ENCODE measurements around the gene PRDM15. TPM values are rescaled to one million over a fixed set of nuclear protein-coding genes. Genes with fewer than 3 reads are reported as not detected.

The PRDM15 gene
- total RNA-seq = 10 to 100 TPM; 12.0 to 13.1 TPM
- polyA plus RNA-seq = 2.2 TPM

GRCh38 chr21:41879190-41879998 is at the start of gene PRDM15:
Gene PRDM15 (minus strand): TSS chr21:41879344. CDS start chr21:41860363, 18,981 bp downstream.
- ChIA-PET CTCF (interaction anchor here (1.0 to 1.4 kb wide), 4 partner anchors 16 to 228 kb away, joined by 3 to 8 read pairs (median 4); no protein-coding TSS in a partner anchor), POLR2A (interaction anchor here (0.5 to 3.6 kb wide), 3 partner anchors 47 to 184 kb away, joined by 4 to 24 read pairs (median 9); no protein-coding TSS in a partner anchor)
- Mint-ChIP-seq H3K27ac (peak within 1 kb of the TSS; percentile 87 to 96 (median 94)), H3K36me3 (peaks cover 0 to 5% (median 0%) of the 10 kb centered on the region in 3 donors), H3K27me3 (no peaks in the 10 kb centered on the region), H3K4me3 (peak within 1 kb of the TSS; percentile 86 to 94 (median 90)), H3K9me3 (no peaks in the 10 kb centered on the region), H3K4me1 (peaks cover 21 to 34% (median 29%) of the 10 kb centered on the region in 3 donors)
- Histone ChIP-seq H3K36me3 (ENCODE audit: insufficient read depth, low read length) (no peaks in the 10 kb centered on the region), H3K4me1 (ENCODE audit: insufficient read depth, low read length) (peaks cover 21% of the 10 kb centered on the region), H3K4me3 (ENCODE audit: low read length) (peak within 1 kb of the TSS; percentile 66), H3K27ac (ENCODE audit: low read depth, low read length) (peak within 1 kb of the TSS; percentile 69), H3K27me3 (ENCODE audit: insufficient read depth, low read length, poor library complexity, severe bottlenecking) (no peaks in the 10 kb centered on the region), H3K9me3 (ENCODE audit: low read length) (no peaks in the 10 kb centered on the region)
- DNase-seq = peak; percentile 69 to 84 (median 73)

GRCh38 chr21:41928621-41929220 is 49.6 kb upstream of the PRDM15 start:
- Histone ChIP-seq H3K27me3 (ENCODE audit: insufficient read depth, low read length, poor library complexity, severe bottlenecking) (no peaks in the 10 kb centered on the region), H3K4me1 (ENCODE audit: insufficient read depth, low read length) (peaks cover 46% of the 10 kb centered on the region), H3K27ac (ENCODE audit: low read depth, low read length) (no peak overlapping the region), H3K9me3 (ENCODE audit: low read length) (no peaks in the 10 kb centered on the region), H3K4me3 (ENCODE audit: low read length) (no peak overlapping the region), H3K36me3 (ENCODE audit: insufficient read depth, low read length) (no peaks in the 10 kb centered on the region)
- Mint-ChIP-seq H3K4me1 (peaks cover 26 to 45% (median 33%) of the 10 kb centered on the region in 3 donors), H3K9me3 (peaks cover 0 to 2% (median 0%) of the 10 kb centered on the region in 5 donors), H3K4me3 (peak overlapping the region in 1 of 7 donors; percentile 30), H3K27me3 (peaks cover 4 to 22% of the 10 kb centered on the region in 2 donors), H3K36me3 (peaks cover 0 to 7% (median 0%) of the 10 kb centered on the region in 3 donors), H3K27ac (peak overlapping the region in 1 of 8 donors; percentile 53)
- POLR2A ChIA-PET = no interaction called here
- no peak for DNase-seq
- CTCF ChIA-PET = interaction anchor here (0.7 to 2.3 kb wide), 3 partner anchors 51 to 189 kb away, joined by 3 to 9 read pairs (median 5); no protein-coding TSS in a partner anchor

GRCh38 chr21:41927727-41928409 is 48.7 kb upstream of the PRDM15 start:
- peak in 1 of 5 donors; percentile 34 for DNase-seq
- Mint-ChIP-seq H3K36me3 (peaks cover 0 to 7% (median 0%) of the 10 kb centered on the region in 3 donors), H3K4me1 (peaks cover 33 to 52% (median 42%) of the 10 kb centered on the region in 3 donors), H3K9me3 (no peaks in the 10 kb centered on the region), H3K4me3 (peak overlapping the region in 3 of 7 donors; percentile 24 to 74 (median 34)), H3K27me3 (peaks cover 1 to 14% of the 10 kb centered on the region in 2 donors), H3K27ac (peak overlapping the region in 4 of 8 donors; percentile 3 to 98 (median 50))
- H3K27me3 ChIP-seq (ENCODE audit: insufficient read depth, low read length, poor library complexity, severe bottlenecking) = no peaks in the 10 kb centered on the region
- no peaks in the 10 kb centered on the region for H3K9me3 ChIP-seq (ENCODE audit: low read length)
- peaks cover 44% of the 10 kb centered on the region for H3K4me1 ChIP-seq (ENCODE audit: insufficient read depth, low read length)
- ChIA-PET CTCF (interaction anchor here (0.7 to 2.3 kb wide), 3 partner anchors 50 to 190 kb away, joined by 3 to 9 read pairs (median 5); no protein-coding TSS in a partner anchor), POLR2A (interaction anchor here (3.4 kb wide), 1 partner anchor 49 kb away, joined by 24 read pairs; the partner anchor contains the start of gene PRDM15)
- H3K27ac ChIP-seq (ENCODE audit: low read depth, low read length) = no peak overlapping the region
- no peaks in the 10 kb centered on the region for H3K36me3 ChIP-seq (ENCODE audit: insufficient read depth, low read length)
- H3K4me3 ChIP-seq (ENCODE audit: low read length) = no peak overlapping the region

- H3K36me3 ChIP-seq (ENCODE audit: insufficient read depth, low read length) = no peaks in the 10 kb centered on the region
- Mint-ChIP-seq H3K27me3 (peaks cover 1 to 5% of the 10 kb centered on the region in 2 donors), H3K4me1 (peaks cover 33 to 53% (median 43%) of the 10 kb centered on the region in 3 donors), H3K27ac (peak overlapping the region; percentile 79 to 100 (median 98)), H3K9me3 (no peaks in the 10 kb centered on the region), H3K4me3 (peak overlapping the region; percentile 87 to 97 (median 95)), H3K36me3 (peaks cover 0 to 7% (median 0%) of the 10 kb centered on the region in 3 donors)
- peaks cover 44% of the 10 kb centered on the region for H3K4me1 ChIP-seq (ENCODE audit: insufficient read depth, low read length)
- H3K27ac ChIP-seq (ENCODE audit: low read depth, low read length) = peak overlapping the region; percentile 71
- no peak for DNase-seq
- ChIA-PET CTCF (interaction anchor here (1.1 to 1.4 kb wide), 3 partner anchors 47 to 191 kb away, joined by 3 to 15 read pairs (median 4); partner anchors contain the start of gene PRDM15), POLR2A (interaction anchor here (1.1 to 3.4 kb wide), 3 partner anchors 48 to 137 kb away, joined by 3 to 24 read pairs (median 5); partner anchors contain the start of gene PRDM15)
- H3K9me3 ChIP-seq (ENCODE audit: low read length) = no peaks in the 10 kb centered on the region
- H3K4me3 ChIP-seq (ENCODE audit: low read length) = peak overlapping the region; percentile 66
- no peaks in the 10 kb centered on the region for H3K27me3 ChIP-seq (ENCODE audit: insufficient read depth, low read length, poor library complexity, severe bottlenecking)
Observed at GRCh38 chr21:41926807-41927171, 47.6 kb upstream of the PRDM15 start.

GRCh38 chr21:41926117-41926806 is 47.1 kb upstream of the PRDM15 start:
- peak overlapping the region; percentile 79 to 100 (median 98) for H3K27ac Mint-ChIP-seq
- no peaks in the 10 kb centered on the region for H3K9me3 Mint-ChIP-seq
- Histone ChIP-seq H3K27me3 (ENCODE audit: insufficient read depth, low read length, poor library complexity, severe bottlenecking) (no peaks in the 10 kb centered on the region), H3K9me3 (ENCODE audit: low read length) (no peaks in the 10 kb centered on the region), H3K27ac (ENCODE audit: low read depth, low read length) (peak overlapping the region; percentile 71), H3K4me3 (ENCODE audit: low read length) (peak overlapping the region; percentile 66), H3K36me3 (ENCODE audit: insufficient read depth, low read length) (no peaks in the 10 kb centered on the region), H3K4me1 (ENCODE audit: insufficient read depth, low read length) (peaks cover 44% of the 10 kb centered on the region)
- ChIA-PET POLR2A (interaction anchor here (1.1 to 3.4 kb wide), 3 partner anchors 47 to 137 kb away, joined by 3 to 24 read pairs (median 5); partner anchors contain the start of gene PRDM15), CTCF (interaction anchor here (0.9 to 1.4 kb wide), 4 partner anchors 9 to 191 kb away, joined by 3 to 15 read pairs (median 4); partner anchors contain the start of gene PRDM15)
- peaks cover 0 to 11% (median 0%) of the 10 kb centered on the region in 3 donors for H3K36me3 Mint-ChIP-seq
- peaks cover 35 to 56% (median 43%) of the 10 kb centered on the region in 3 donors for H3K4me1 Mint-ChIP-seq
- DNase-seq = peak in 2 of 5 donors; percentile 48 to 65
- H3K27me3 Mint-ChIP-seq = peaks cover 1 to 5% of the 10 kb centered on the region in 2 donors
- H3K4me3 Mint-ChIP-seq = peak overlapping the region; percentile 87 to 97 (median 95)

GRCh38 chr21:41925767-41926116 is 46.6 kb upstream of the PRDM15 start:
- peak in 1 of 5 donors; percentile 9 for DNase-seq
- peaks cover 44% of the 10 kb centered on the region for H3K4me1 ChIP-seq (ENCODE audit: insufficient read depth, low read length)
- H3K36me3 ChIP-seq (ENCODE audit: insufficient read depth, low read length) = no peaks in the 10 kb centered on the region
- peak overlapping the region; percentile 66 for H3K4me3 ChIP-seq (ENCODE audit: low read length)
- Mint-ChIP-seq H3K27ac (peak overlapping the region; percentile 79 to 100 (median 98)), H3K9me3 (no peaks in the 10 kb centered on the region), H3K4me3 (peak overlapping the region; percentile 87 to 97 (median 95)), H3K36me3 (peaks cover 0 to 12% (median under 1%) of the 10 kb centered on the region in 3 donors), H3K4me1 (peaks cover 35 to 56% (median 43%) of the 10 kb centered on the region in 3 donors), H3K27me3 (peaks cover 0 to 3% of the 10 kb centered on the region in 2 donors)
- ChIA-PET POLR2A (interaction anchor here (1.2 to 3.4 kb wide), 2 partner anchors 47 to 136 kb away, joined by 3 to 24 read pairs; partner anchors contain the start of gene PRDM15), CTCF (interaction anchor here (0.9 kb wide), 1 partner anchor 9 kb away, joined by 3 read pairs; no protein-coding TSS in a partner anchor)
- peak overlapping the region; percentile 71 for H3K27ac ChIP-seq (ENCODE audit: low read depth, low read length)
- H3K27me3 ChIP-seq (ENCODE audit: insufficient read depth, low read length, poor library complexity, severe bottlenecking) = no peaks in the 10 kb centered on the region
- no peaks in the 10 kb centered on the region for H3K9me3 ChIP-seq (ENCODE audit: low read length)
